Left ventricle myocardium inferior (tissue), 1 donor: ENCODE results near the gene WSB1. TPM values are rescaled to one million over a fixed set of nuclear protein-coding genes. Genes with fewer than 3 reads are reported as not detected.
A peak's percentile ranks its signal among the peaks of the same experiment; 100 is the strongest.

Experiments used
- DNase-seq: peaks from one replicate; pipeline ENCODE4 v3.0.0-alpha.2; 2020
- H3K27ac ChIP-seq: fragments of 200-600 bp; replicated peaks from 2 replicates; pipeline ENCODE4 v1.8.0; 2021
- H3K27me3 ChIP-seq: fragments of 200-600 bp; 2 replicates; pipeline ENCODE4 v1.8.0; 2021; ENCODE audit warnings: low read depth
- H3K36me3 ChIP-seq: fragments of 200-600 bp; 2 replicates; pipeline ENCODE4 v1.8.0; 2021
- H3K4me1 ChIP-seq: fragments of 200-600 bp; 2 replicates; pipeline ENCODE4 v1.8.0; 2021
- H3K4me3 ChIP-seq: fragments of 200-600 bp; 2 replicates; pipeline ENCODE4 v1.8.0; 2021; ENCODE audit warnings: mild to moderate bottlenecking, moderate library complexity
- H3K9me3 ChIP-seq: fragments of 200-600 bp; replicated peaks from 2 replicates; pipeline ENCODE4 v1.8.0; 2021
- CTCF ChIP-seq: fragments of 200-600 bp; IDR thresholded peaks from 2 replicates; pipeline ENCODE4 v1.8.0; 2021; ENCODE audit warnings: antibody characterized with exemption, mild to moderate bottlenecking, borderline replicate concordance
- intact Hi-C: fragments of 100-400 bp; cut with micrococcal nuclease; formaldehyde crosslinking; loops from one replicate; pipeline ENCODE4 v1.11.0; 2022
- total RNA-seq: library from RNA; stranded (reverse); fragmentation: NEBNext Ultra II Directional; extraction: Animal tissue kit (Norgen Biotek cat#: 25700); gene quantifications from one replicate; pipeline ENCODE4 v1.2.1, GENCODE V29; 2021
- donor health status: DM: no; HTN: yes; CAD: no; lungs with severe emphysema.

Gene WSB1
- total RNA-seq, 1 donor from 2014 or later, result 53.3 TPM

GRCh38 chr17:27306276-27306835 lies 12.4 kb downstream of the WSB1 start:
- H3K4me1 ChIP-seq, result peaks cover 51% of the 10 kb centered on the region
- no peaks in the 10 kb centered on the region for H3K27me3 ChIP-seq
- TF ChIP-seq CTCF, result no peak
- H3K4me3 ChIP-seq, result no peak overlapping the region
- H3K27ac ChIP-seq, result no peak overlapping the region
- no peaks in the 10 kb centered on the region for H3K9me3 ChIP-seq
- intact Hi-C loops, result no loop called here
- H3K36me3 ChIP-seq, result peaks cover 68% of the 10 kb centered on the region
- DNase-seq, result no peak

DNA sequence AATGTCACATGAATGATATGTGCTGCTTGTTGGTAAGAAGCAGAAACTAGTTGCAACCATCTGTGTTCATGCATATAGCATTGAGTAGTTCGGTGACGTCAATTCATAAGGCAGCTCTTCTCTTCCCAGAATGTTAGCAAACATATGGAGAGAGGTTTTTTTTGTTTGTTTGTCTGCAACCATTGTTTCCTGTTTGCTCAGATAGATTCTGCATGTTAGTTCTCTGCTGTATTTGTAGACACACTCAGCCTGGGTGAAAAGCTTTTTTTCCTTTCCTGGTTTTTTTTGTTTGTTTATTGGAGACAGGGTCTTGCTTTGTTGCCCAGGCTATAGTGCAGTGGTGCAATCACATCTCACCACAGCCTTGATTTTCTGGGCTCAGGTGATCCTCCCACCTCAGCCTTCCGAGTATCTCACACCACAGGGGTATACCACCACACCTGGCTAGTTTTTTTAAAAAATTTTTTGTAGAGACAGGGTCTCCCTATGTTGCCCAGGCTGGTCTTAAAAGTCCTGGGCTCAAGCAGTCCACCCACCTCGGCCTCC lies 16.7 kb downstream of the WSB1 start:
- no peak overlapping the region for H3K4me3 ChIP-seq
- no peak for DNase-seq
- no peaks in the 10 kb centered on the region for H3K9me3 ChIP-seq
- no peaks in the 10 kb centered on the region for H3K27me3 ChIP-seq
- intact Hi-C loops, result no loop called here
- peaks cover 33% of the 10 kb centered on the region for H3K4me1 ChIP-seq
- H3K36me3 ChIP-seq, result peaks cover 97% of the 10 kb centered on the region
- no peak overlapping the region for H3K27ac ChIP-seq
- TF ChIP-seq CTCF, result no peak

DNA sequence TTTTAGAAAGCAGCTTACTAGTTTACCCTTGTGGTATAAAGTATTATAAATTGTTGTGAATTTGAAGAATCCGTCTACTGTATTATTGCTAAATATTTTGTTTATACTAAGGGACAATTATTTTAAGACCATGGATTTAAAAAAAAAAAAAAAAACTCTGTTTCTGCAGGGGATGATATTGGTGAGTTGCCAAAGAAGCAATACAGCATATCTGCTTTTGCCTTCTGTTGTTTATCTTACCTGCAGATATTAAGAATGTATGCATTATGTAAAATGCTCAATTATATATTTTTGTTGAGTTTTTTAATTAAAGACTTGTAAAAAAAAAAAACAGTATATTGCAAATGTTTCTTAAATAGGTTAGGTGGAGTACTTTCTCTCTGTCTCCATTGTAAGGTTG lies 19.4 kb downstream of the WSB1 start:
- intact Hi-C loops, result no loop called here
- no peak overlapping the region for H3K27ac ChIP-seq
- no peak overlapping the region for H3K4me3 ChIP-seq
- peaks cover 23% of the 10 kb centered on the region for H3K4me1 ChIP-seq
- TF ChIP-seq CTCF, result no peak
- no peak for DNase-seq
- H3K27me3 ChIP-seq, result no peaks in the 10 kb centered on the region
- peaks cover 93% of the 10 kb centered on the region for H3K36me3 ChIP-seq
- H3K9me3 ChIP-seq, result no peaks in the 10 kb centered on the region

- Histone ChIP-seq H3K4me3 (no peak overlapping the region), H3K36me3 (peaks cover 73% of the 10 kb centered on the region)
Observed at GRCh38 chr17:27315322-27315721, 21.4 kb downstream of the WSB1 start.

DNA sequence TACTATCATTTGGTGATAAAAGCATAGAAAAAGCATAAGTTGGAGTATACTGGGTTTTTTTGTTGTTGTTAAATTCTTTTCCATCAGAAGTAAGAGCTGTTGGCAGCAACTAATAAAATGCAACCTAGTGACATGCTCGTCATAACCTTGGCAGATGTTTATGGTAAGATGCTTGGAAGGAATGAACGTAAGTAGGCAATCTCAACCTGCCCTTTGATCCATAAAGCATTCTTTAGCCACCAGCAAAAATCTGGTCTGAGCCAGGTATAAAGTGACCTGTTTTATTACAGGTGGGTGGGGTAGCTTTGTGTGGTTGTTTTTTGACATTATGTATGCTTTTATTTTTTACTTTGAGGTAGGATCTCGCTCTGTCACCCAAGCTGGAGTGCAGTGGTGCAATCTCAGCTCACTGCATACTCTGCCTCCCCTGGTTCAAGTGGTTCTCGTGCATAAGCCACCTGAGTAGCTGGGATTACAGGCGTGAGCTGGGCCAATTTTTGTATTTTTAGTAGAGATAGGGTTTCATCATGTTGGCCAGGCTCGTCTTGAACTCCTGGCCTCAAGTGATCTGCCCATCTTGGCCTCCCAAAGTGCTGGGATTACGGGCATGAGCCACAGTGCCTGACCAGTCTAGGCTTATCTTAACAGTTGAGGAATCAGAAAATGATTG lies 22.0 kb downstream of the WSB1 start:
- peaks cover 67% of the 10 kb centered on the region for H3K36me3 ChIP-seq
- H3K27ac ChIP-seq, result peak overlapping the region; percentile 33
- no peak for DNase-seq
- intact Hi-C loops, result no loop called here
- TF ChIP-seq CTCF, result no peak
- H3K9me3 ChIP-seq, result no peaks in the 10 kb centered on the region
- no peak overlapping the region for H3K4me3 ChIP-seq
- H3K4me1 ChIP-seq, result peaks cover 47% of the 10 kb centered on the region
- H3K27me3 ChIP-seq, result no peaks in the 10 kb centered on the region

More at GRCh38 chr17:27315322-27315721, 21.4 kb downstream of the WSB1 start:
- no peaks in the 10 kb centered on the region for H3K27me3 ChIP-seq
- TF ChIP-seq CTCF, result no peak
- intact Hi-C loops, result no loop called here
- peaks cover 41% of the 10 kb centered on the region for H3K4me1 ChIP-seq
- peak overlapping the region; percentile 33 for H3K27ac ChIP-seq
- peak; percentile 83 for DNase-seq
- H3K9me3 ChIP-seq, result no peaks in the 10 kb centered on the region
